ENCODE measurements around the gene FABP1.

Gene FABP1

GRCh38 chr2:88085099-88085498, 42.8 kb downstream of the FABP1 start:
- DNase-seq (ENCODE audit: extremely low read depth in 1 of 2, low read depth in 1 of 2): no peak

- DNase-seq (ENCODE audit: extremely low read depth in 1 of 2, low read depth in 1 of 2): no peak
Measured at GRCh38 chr2:88082781-88083180, 45.1 kb downstream of the FABP1 start.

- DNase-seq (ENCODE audit: extremely low read depth in 1 of 2, low read depth in 1 of 2): no peak
Measured at GRCh38 chr2:88081924-88082608, 45.8 kb downstream of the FABP1 start.

- DNase-seq (ENCODE audit: extremely low read depth in 1 of 2, low read depth in 1 of 2): no peak
Measured at GRCh38 chr2:88080545-88080944, 47.3 kb downstream of the FABP1 start.

- DNase-seq (ENCODE audit: extremely low read depth in 1 of 2, low read depth in 1 of 2): no peak
Measured at GRCh38 chr2:88078643-88079172, 49.2 kb downstream of the FABP1 start.

- no peak for DNase-seq (ENCODE audit: extremely low read depth in 1 of 2, low read depth in 1 of 2)
Measured at GRCh38 chr2:88077080-88077479, 50.8 kb downstream of the FABP1 start.

- no peak for DNase-seq (ENCODE audit: extremely low read depth in 1 of 2, low read depth in 1 of 2)
Measured at GRCh38 chr2:88074854-88075292, 53.0 kb downstream of the FABP1 start.

GRCh38 chr2:88074150-88074549, 53.7 kb downstream of the FABP1 start:
- no peak for DNase-seq (ENCODE audit: extremely low read depth in 1 of 2, low read depth in 1 of 2)
